ENCODE measurements around the gene ARHGEF33. TPM values are rescaled to one million over a fixed set of nuclear protein-coding genes. Genes with fewer than 3 reads are reported as not detected.

ARHGEF33 gene
- polyA plus RNA-seq, 2 donors = 0.05 to 0.24 TPM

- no peak overlapping the region for H3K4me3 ChIP-seq (ENCODE audit: low read depth in 1 of 2, low read length in 2 of 2)
- H3K27ac ChIP-seq (ENCODE audit: low read depth in 2 of 2, low read length in 1 of 2) = no peak overlapping the region
- WGBS, 2 donors = 40 to 52% methylated on average over 11 of the region's 11 CpGs
Measured at GRCh38 chr2:38947241-38948239, 57.9 kb downstream of the ARHGEF33 start.

DNA sequence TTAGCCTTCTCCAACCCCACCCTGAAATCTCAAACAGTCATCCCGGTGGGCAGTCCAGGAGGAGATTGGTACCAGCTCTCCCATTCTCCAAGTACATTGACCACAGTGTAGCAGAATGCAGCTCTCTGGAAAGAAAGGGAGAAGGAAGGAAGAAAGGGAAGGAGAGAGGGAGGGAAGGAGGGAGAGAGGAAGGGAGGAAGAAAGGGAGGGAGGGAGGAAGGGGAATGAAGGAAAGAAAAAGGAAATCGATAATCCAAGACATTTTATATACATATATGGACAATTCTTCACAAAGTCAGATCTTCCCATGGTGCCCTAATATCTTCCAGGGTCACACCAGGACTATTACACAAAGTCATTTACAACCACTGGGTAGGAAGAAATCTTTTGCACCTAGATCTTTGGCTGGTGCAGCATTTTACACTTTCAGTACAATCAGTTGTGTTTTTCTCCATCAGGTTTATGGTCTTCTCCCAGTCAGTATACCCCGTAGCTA is 58.8 kb downstream of the ARHGEF33 start:
- Histone ChIP-seq H3K4me1 (ENCODE audit: control insufficient read depth in 2 of 2, insufficient read depth in 2 of 2, low read length in 1 of 2) (no peaks in the 10 kb centered on the region), H3K9me3 (ENCODE audit: control insufficient read depth in 2 of 2, insufficient read depth in 1 of 2, low read depth in 1 of 2, low read length in 1 of 2) (no peaks in the 10 kb centered on the region), H3K27me3 (ENCODE audit: control insufficient read depth in 1 of 2, insufficient read depth in 2 of 2, low read length in 2 of 2) (no peaks in the 10 kb centered on the region), H3K4me3 (ENCODE audit: low read depth in 1 of 2, low read length in 2 of 2) (no peak overlapping the region), H3K27ac (ENCODE audit: low read depth in 2 of 2, low read length in 1 of 2) (no peak overlapping the region), H3K36me3 (ENCODE audit: control insufficient read depth in 2 of 2, insufficient read depth in 2 of 2, low read length in 1 of 2) (peaks cover 0 to 3% of the 10 kb centered on the region in 2 donors)
- WGBS, 2 donors = 74 to 92% methylated on average over 3 of the region's 3 CpGs

More at GRCh38 chr2:38947241-38948239, 57.9 kb downstream of the ARHGEF33 start:
- peaks cover 0 to 3% of the 10 kb centered on the region in 2 donors for H3K36me3 ChIP-seq (ENCODE audit: control insufficient read depth in 2 of 2, insufficient read depth in 2 of 2, low read length in 1 of 2)
- no peaks in the 10 kb centered on the region for H3K4me1 ChIP-seq (ENCODE audit: control insufficient read depth in 2 of 2, insufficient read depth in 2 of 2, low read length in 1 of 2)
- no peaks in the 10 kb centered on the region for H3K27me3 ChIP-seq (ENCODE audit: control insufficient read depth in 1 of 2, insufficient read depth in 2 of 2, low read length in 2 of 2)
- H3K9me3 ChIP-seq (ENCODE audit: control insufficient read depth in 2 of 2, insufficient read depth in 1 of 2, low read depth in 1 of 2, low read length in 1 of 2) = no peaks in the 10 kb centered on the region

- Histone ChIP-seq H3K4me1 (ENCODE audit: control insufficient read depth in 2 of 2, insufficient read depth in 2 of 2, low read length in 1 of 2) (no peaks in the 10 kb centered on the region), H3K4me3 (ENCODE audit: low read depth in 1 of 2, low read length in 2 of 2) (no peak overlapping the region), H3K27me3 (ENCODE audit: control insufficient read depth in 1 of 2, insufficient read depth in 2 of 2, low read length in 2 of 2) (no peaks in the 10 kb centered on the region), H3K36me3 (ENCODE audit: control insufficient read depth in 2 of 2, insufficient read depth in 2 of 2, low read length in 1 of 2) (no peaks in the 10 kb centered on the region), H3K27ac (ENCODE audit: low read depth in 2 of 2, low read length in 1 of 2) (no peak overlapping the region), H3K9me3 (ENCODE audit: control insufficient read depth in 2 of 2, insufficient read depth in 1 of 2, low read depth in 1 of 2, low read length in 1 of 2) (no peaks in the 10 kb centered on the region)
- WGBS, 2 donors = 69 to 78% methylated on average over 4 of the region's 4 CpGs
Measured at GRCh38 chr2:38948995-38949394, 59.3 kb downstream of the ARHGEF33 start.

- Histone ChIP-seq H3K9me3 (ENCODE audit: control insufficient read depth in 2 of 2, insufficient read depth in 1 of 2, low read depth in 1 of 2, low read length in 1 of 2) (no peaks in the 10 kb centered on the region), H3K4me1 (ENCODE audit: control insufficient read depth in 2 of 2, insufficient read depth in 2 of 2, low read length in 1 of 2) (no peaks in the 10 kb centered on the region), H3K36me3 (ENCODE audit: control insufficient read depth in 2 of 2, insufficient read depth in 2 of 2, low read length in 1 of 2) (no peaks in the 10 kb centered on the region), H3K27ac (ENCODE audit: low read depth in 2 of 2, low read length in 1 of 2) (no peak overlapping the region), H3K4me3 (ENCODE audit: low read depth in 1 of 2, low read length in 2 of 2) (no peak overlapping the region), H3K27me3 (ENCODE audit: control insufficient read depth in 1 of 2, insufficient read depth in 2 of 2, low read length in 2 of 2) (no peaks in the 10 kb centered on the region)
Measured at GRCh38 chr2:38951766-38952165, 62.1 kb downstream of the ARHGEF33 start.

- Histone ChIP-seq H3K36me3 (ENCODE audit: control insufficient read depth in 2 of 2, insufficient read depth in 2 of 2, low read length in 1 of 2) (no peaks in the 10 kb centered on the region), H3K4me1 (ENCODE audit: control insufficient read depth in 2 of 2, insufficient read depth in 2 of 2, low read length in 1 of 2) (peaks cover 0 to 8% of the 10 kb centered on the region in 2 donors), H3K27ac (ENCODE audit: low read depth in 2 of 2, low read length in 1 of 2) (no peak overlapping the region), H3K4me3 (ENCODE audit: low read depth in 1 of 2, low read length in 2 of 2) (no peak overlapping the region), H3K27me3 (ENCODE audit: control insufficient read depth in 1 of 2, insufficient read depth in 2 of 2, low read length in 2 of 2) (peaks cover 0 to 2% of the 10 kb centered on the region in 2 donors), H3K9me3 (ENCODE audit: control insufficient read depth in 2 of 2, insufficient read depth in 1 of 2, low read depth in 1 of 2, low read length in 1 of 2) (no peaks in the 10 kb centered on the region)
- WGBS, 2 donors = 85 to 93% methylated on average over 5 of the region's 5 CpGs
Measured at GRCh38 chr2:38957972-38958371, 68.3 kb downstream of the ARHGEF33 start.

DNA sequence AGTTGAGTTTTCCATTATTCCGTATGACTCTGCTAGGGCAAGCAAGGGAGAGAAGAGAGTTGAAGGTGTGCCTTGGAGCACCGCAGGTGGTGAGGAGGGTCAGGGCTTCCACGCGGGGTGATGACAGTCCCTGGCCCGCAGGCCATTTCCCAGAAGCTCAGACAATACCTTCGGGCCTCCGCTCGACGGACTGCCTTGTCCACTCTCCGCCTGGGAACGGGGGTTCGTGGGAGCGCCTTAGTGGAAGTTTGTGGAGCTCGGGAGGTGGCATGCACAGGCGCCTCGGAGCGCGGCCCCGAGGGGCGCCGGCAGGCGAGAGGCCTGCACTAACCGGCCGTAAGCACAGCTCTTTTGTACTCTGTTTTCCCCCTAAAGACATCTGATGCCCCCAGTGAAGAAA is 69.8 kb downstream of the ARHGEF33 start:
- no peak overlapping the region for H3K27ac ChIP-seq (ENCODE audit: low read depth in 2 of 2, low read length in 1 of 2)
- H3K4me3 ChIP-seq (ENCODE audit: low read depth in 1 of 2, low read length in 2 of 2) = no peak overlapping the region
- 83 to 84% methylated on average over 24 of the region's 24 CpGs for WGBS, 2 donors
- peaks cover 0 to 2% of the 10 kb centered on the region in 2 donors for H3K27me3 ChIP-seq (ENCODE audit: control insufficient read depth in 1 of 2, insufficient read depth in 2 of 2, low read length in 2 of 2)
- H3K4me1 ChIP-seq (ENCODE audit: control insufficient read depth in 2 of 2, insufficient read depth in 2 of 2, low read length in 1 of 2) = peaks cover 0 to 8% of the 10 kb centered on the region in 2 donors
- no peaks in the 10 kb centered on the region for H3K9me3 ChIP-seq (ENCODE audit: control insufficient read depth in 2 of 2, insufficient read depth in 1 of 2, low read depth in 1 of 2, low read length in 1 of 2)
- no peaks in the 10 kb centered on the region for H3K36me3 ChIP-seq (ENCODE audit: control insufficient read depth in 2 of 2, insufficient read depth in 2 of 2, low read length in 1 of 2)

GRCh38 chr2:38959938-38960608 is 70.4 kb downstream of the ARHGEF33 start:
- no peak overlapping the region for H3K27ac ChIP-seq (ENCODE audit: low read depth in 2 of 2, low read length in 1 of 2)
- no peaks in the 10 kb centered on the region for H3K9me3 ChIP-seq (ENCODE audit: control insufficient read depth in 2 of 2, insufficient read depth in 1 of 2, low read depth in 1 of 2, low read length in 1 of 2)
- peaks cover 0 to 2% of the 10 kb centered on the region in 2 donors for H3K27me3 ChIP-seq (ENCODE audit: control insufficient read depth in 1 of 2, insufficient read depth in 2 of 2, low read length in 2 of 2)
- 11 to 16% methylated on average over 88 to 97 of the region's 97 CpGs for WGBS, 2 donors
- H3K36me3 ChIP-seq (ENCODE audit: control insufficient read depth in 2 of 2, insufficient read depth in 2 of 2, low read length in 1 of 2) = no peaks in the 10 kb centered on the region
- peaks cover 0 to 8% of the 10 kb centered on the region in 2 donors for H3K4me1 ChIP-seq (ENCODE audit: control insufficient read depth in 2 of 2, insufficient read depth in 2 of 2, low read length in 1 of 2)
- H3K4me3 ChIP-seq (ENCODE audit: low read depth in 1 of 2, low read length in 2 of 2) = peak overlapping the region; percentile 24 to 40

- no peaks in the 10 kb centered on the region for H3K36me3 ChIP-seq (ENCODE audit: control insufficient read depth in 2 of 2, insufficient read depth in 2 of 2, low read length in 1 of 2)
- H3K4me1 ChIP-seq (ENCODE audit: control insufficient read depth in 2 of 2, insufficient read depth in 2 of 2, low read length in 1 of 2) = peaks cover 0 to 8% of the 10 kb centered on the region in 2 donors
- peak overlapping the region in 1 of 2 donors; percentile 24 for H3K4me3 ChIP-seq (ENCODE audit: low read depth in 1 of 2, low read length in 2 of 2)
- H3K27me3 ChIP-seq (ENCODE audit: control insufficient read depth in 1 of 2, insufficient read depth in 2 of 2, low read length in 2 of 2) = peaks cover 0 to 2% of the 10 kb centered on the region in 2 donors
- no peaks in the 10 kb centered on the region for H3K9me3 ChIP-seq (ENCODE audit: control insufficient read depth in 2 of 2, insufficient read depth in 1 of 2, low read depth in 1 of 2, low read length in 1 of 2)
- no peak overlapping the region for H3K27ac ChIP-seq (ENCODE audit: low read depth in 2 of 2, low read length in 1 of 2)
- WGBS, 2 donors = 59 to 61% methylated on average over 34 of the region's 34 CpGs
Measured at GRCh38 chr2:38960609-38961320, 71.1 kb downstream of the ARHGEF33 start.

- no peaks in the 10 kb centered on the region for H3K4me1 ChIP-seq (ENCODE audit: control insufficient read depth in 2 of 2, insufficient read depth in 2 of 2, low read length in 1 of 2)
- no peak overlapping the region for H3K27ac ChIP-seq (ENCODE audit: low read depth in 2 of 2, low read length in 1 of 2)
- H3K4me3 ChIP-seq (ENCODE audit: low read depth in 1 of 2, low read length in 2 of 2) = no peak overlapping the region
- H3K27me3 ChIP-seq (ENCODE audit: control insufficient read depth in 1 of 2, insufficient read depth in 2 of 2, low read length in 2 of 2) = no peaks in the 10 kb centered on the region
- WGBS, 2 donors = 95 to 99% methylated on average over 5 of the region's 5 CpGs
- no peaks in the 10 kb centered on the region for H3K9me3 ChIP-seq (ENCODE audit: control insufficient read depth in 2 of 2, insufficient read depth in 1 of 2, low read depth in 1 of 2, low read length in 1 of 2)
- H3K36me3 ChIP-seq (ENCODE audit: control insufficient read depth in 2 of 2, insufficient read depth in 2 of 2, low read length in 1 of 2) = no peaks in the 10 kb centered on the region
Measured at GRCh38 chr2:38966006-38966405, 76.3 kb downstream of the ARHGEF33 start.

Data from esophagus (tissue), 2 donors.